ENCODE measurements around the gene FES. TPM values are rescaled to one million over a fixed set of nuclear protein-coding genes. Genes with fewer than 3 reads are reported as not detected.

The FES gene
- total and polyA plus RNA-seq, 2 of the 13 experiments (the other 11 are each of a cell fraction or from before 2014, with no cell fraction given) = 4.0 to 9.5 TPM

DNA sequence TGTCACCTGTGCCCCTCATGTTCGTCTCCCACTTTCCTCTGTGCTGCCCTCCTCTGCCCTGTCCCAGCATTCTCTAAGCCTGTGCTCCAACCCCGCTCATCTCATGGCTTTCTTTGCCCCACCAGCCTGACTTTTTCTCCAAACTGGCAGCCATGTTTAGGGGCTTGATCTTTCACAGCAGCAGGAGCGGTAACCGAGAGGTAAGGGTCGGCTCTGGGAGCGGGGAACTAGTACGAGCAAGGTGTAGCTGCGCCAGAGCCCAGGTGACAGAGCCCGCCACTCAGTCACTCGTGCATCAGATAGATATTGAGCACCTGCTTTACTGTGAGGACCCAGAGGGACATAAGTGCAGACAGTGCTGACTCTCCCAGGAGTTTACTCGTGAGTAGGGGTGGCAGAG is 32.2 kb downstream of the FES start:
- Histone ChIP-seq H3K27me3 (ENCODE audit: control insufficient read depth in 1 of 2, insufficient read depth in 2 of 2, low read length in 2 of 2) (no peaks in the 10 kb centered on the region), H2AFZ (ENCODE audit: low read length) (no peak overlapping the region), H4K20me1 (ENCODE audit: insufficient read depth, low read length) (no peaks in the 10 kb centered on the region), H3K4me3 (replicated peaks in 1 of 3; ENCODE audit: insufficient read depth in 1 of 3, low read depth in 2 of 3, low read length in 3 of 3) (no peak overlapping the region), H3K9me3 (ENCODE audit: low read length) (no peaks in the 10 kb centered on the region), H3K9ac (ENCODE audit: insufficient read depth, low read depth, low read length) (no peak overlapping the region), H3K27ac (ENCODE audit: extremely low read length, insufficient read depth, low read length) (no peak overlapping the region), H3K4me1 (ENCODE audit: insufficient read depth, low read length) (no peaks in the 10 kb centered on the region), H3K36me3 (replicated peaks in 1 of 2; ENCODE audit: control insufficient read depth in 1 of 2, insufficient read depth in 2 of 2, low read length in 2 of 2) (peaks cover 36 to 82% of the 10 kb centered on the region in 2 experiments; a peak in 4 of 5 replicates), H3K4me2 (ENCODE audit: low read depth, low read length) (no peak overlapping the region), H3K79me2 (ENCODE audit: insufficient read depth, low read length) (no peaks in the 10 kb centered on the region)
- FAIRE-seq (no peak), DNase-seq (ENCODE audit: low spot score) (no peak), ATAC-seq (no peak)
- CTCF ChIA-PET (ENCODE audit: low intra/inter-chr PET ratio, low total read pairs) = no interaction called here
- intact Hi-C loops (cut with micrococcal nuclease; ENCODE audit: unreplicated experiment) (no loop called here), in situ Hi-C loops (cut with HindIII; ENCODE audit: extremely low pct_ligation_motif_present, low pct_unique_long_range_greater_than_20kb) (no loop called here)
- WGBS (ENCODE audit: low lambda C conversion rate) = 91% methylated on average over 11 of the region's 11 CpGs
- no TSS peak for BruUV-seq (replicated peaks)
- POLR2A ChIA-PET = no interaction called here
- TF ChIP-seq ZBTB38 (CRISPR knock-in tag; IDR thresholded peaks at IDR 0.05) (no peak), TAF1 (CRISPR knock-in tag; IDR thresholded peaks at IDR 0.05) (no peak), ZSCAN29 (CRISPR knock-in tag; conservative IDR thresholded peaks at IDR 0.05) (no peak), AKNA (CRISPR knock-in tag; IDR thresholded peaks at IDR 0.05; ENCODE audit: borderline replicate concordance) (no peak), SOX13 (IDR thresholded peaks at IDR 0.05) (no peak), SOX13 (CRISPR knock-in tag; conservative IDR thresholded peaks at IDR 0.05 in 1 of 2, IDR thresholded peaks at IDR 0.05 in 1 of 2) (no peak), SMYD3 (CRISPR knock-in tag; IDR thresholded peaks at IDR 0.05) (no peak), ZNF512 (CRISPR knock-in tag; IDR thresholded peaks at IDR 0.05) (no peak), SETDB1 (CRISPR knock-in tag; IDR thresholded peaks at IDR 0.05; ENCODE audit: borderline replicate concordance) (no peak), ASH2L (IDR thresholded peaks at IDR 0.05; ENCODE audit: insufficient read length, low read depth, low read length) (no peak), KLF13 (CRISPR knock-in tag; IDR thresholded peaks at IDR 0.05) (no peak)
- TF ChIP-seq, protein P1, sequence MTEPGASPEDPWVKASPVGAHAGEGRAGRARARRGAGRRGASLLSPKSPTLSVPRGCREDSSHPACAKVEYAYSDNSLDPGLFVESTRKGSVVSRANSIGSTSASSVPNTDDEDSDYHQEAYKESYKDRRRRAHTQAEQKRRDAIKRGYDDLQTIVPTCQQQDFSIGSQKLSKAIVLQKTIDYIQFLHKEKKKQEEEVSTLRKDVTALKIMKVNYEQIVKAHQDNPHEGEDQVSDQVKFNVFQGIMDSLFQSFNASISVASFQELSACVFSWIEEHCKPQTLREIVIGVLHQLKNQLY (CRISPR knock-in tag; IDR thresholded peaks at IDR 0.05) = no peak
- TF ChIP-seq, protein P2, sequence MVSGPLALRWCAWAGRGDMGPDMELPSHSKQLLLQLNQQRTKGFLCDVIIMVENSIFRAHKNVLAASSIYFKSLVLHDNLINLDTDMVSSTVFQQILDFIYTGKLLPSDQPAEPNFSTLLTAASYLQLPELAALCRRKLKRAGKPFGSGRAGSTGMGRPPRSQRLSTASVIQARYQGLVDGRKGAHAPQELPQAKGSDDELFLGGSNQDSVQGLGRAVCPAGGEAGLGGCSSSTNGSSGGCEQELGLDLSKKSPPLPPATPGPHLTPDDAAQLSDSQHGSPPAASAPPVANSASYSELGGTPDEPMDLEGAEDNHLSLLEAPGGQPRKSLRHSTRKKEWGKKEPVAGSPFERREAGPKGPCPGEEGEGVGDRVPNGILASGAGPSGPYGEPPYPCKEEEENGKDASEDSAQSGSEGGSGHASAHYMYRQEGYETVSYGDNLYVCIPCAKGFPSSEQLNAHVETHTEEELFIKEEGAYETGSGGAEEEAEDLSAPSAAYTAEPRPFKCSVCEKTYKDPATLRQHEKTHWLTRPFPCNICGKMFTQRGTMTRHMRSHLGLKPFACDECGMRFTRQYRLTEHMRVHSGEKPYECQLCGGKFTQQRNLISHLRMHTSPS (CRISPR knock-in tag; IDR thresholded peaks at IDR 0.05; ENCODE audit: low read depth) = no peak
- TF ChIP-seq, protein P3, sequence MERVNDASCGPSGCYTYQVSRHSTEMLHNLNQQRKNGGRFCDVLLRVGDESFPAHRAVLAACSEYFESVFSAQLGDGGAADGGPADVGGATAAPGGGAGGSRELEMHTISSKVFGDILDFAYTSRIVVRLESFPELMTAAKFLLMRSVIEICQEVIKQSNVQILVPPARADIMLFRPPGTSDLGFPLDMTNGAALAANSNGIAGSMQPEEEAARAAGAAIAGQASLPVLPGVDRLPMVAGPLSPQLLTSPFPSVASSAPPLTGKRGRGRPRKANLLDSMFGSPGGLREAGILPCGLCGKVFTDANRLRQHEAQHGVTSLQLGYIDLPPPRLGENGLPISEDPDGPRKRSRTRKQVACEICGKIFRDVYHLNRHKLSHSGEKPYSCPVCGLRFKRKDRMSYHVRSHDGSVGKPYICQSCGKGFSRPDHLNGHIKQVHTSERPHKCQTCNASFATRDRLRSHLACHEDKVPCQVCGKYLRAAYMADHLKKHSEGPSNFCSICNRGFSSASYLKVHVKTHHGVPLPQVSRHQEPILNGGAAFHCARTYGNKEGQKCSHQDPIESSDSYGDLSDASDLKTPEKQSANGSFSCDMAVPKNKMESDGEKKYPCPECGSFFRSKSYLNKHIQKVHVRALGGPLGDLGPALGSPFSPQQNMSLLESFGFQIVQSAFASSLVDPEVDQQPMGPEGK (CRISPR knock-in tag; IDR thresholded peaks at IDR 0.05) = no peak

All from HepG2 (cell line).